ENCODE results near the gene MUC12. TPM values are rescaled to one million over a fixed set of nuclear protein-coding genes. Genes with fewer than 3 reads are reported as not detected.

Gene MUC12
- total RNA-seq, 1 donor from 2014 or later: 1.7 TPM

DNA sequence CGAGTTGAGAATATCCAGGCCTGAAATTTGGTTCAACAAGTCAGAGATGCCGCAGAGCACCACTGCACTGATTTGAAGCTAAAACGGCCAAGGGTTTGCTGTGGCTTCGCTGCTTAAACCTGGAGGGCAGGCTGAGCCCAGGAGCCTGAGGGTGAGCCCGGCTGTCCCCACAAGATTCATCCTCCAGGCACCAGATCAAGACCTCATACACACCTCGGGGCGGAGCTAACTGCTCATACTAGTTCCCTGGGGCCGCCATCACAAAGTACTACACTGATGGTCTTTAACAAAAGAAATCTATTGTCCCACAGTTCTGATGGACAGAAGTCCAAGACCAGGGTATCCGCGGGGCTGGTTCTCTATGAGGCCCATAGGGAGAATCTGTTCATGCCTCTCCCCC lies 99.0 kb downstream of the MUC12 start:
- H3K4me3 ChIP-seq (ENCODE audit: low read depth, low read length): no peak overlapping the region
- no peak for DNase-seq (ENCODE audit: low read depth)
- TF ChIP-seq, protein P1, sequence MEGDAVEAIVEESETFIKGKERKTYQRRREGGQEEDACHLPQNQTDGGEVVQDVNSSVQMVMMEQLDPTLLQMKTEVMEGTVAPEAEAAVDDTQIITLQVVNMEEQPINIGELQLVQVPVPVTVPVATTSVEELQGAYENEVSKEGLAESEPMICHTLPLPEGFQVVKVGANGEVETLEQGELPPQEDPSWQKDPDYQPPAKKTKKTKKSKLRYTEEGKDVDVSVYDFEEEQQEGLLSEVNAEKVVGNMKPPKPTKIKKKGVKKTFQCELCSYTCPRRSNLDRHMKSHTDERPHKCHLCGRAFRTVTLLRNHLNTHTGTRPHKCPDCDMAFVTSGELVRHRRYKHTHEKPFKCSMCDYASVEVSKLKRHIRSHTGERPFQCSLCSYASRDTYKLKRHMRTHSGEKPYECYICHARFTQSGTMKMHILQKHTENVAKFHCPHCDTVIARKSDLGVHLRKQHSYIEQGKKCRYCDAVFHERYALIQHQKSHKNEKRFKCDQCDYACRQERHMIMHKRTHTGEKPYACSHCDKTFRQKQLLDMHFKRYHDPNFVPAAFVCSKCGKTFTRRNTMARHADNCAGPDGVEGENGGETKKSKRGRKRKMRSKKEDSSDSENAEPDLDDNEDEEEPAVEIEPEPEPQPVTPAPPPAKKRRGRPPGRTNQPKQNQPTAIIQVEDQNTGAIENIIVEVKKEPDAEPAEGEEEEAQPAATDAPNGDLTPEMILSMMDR (conservative IDR thresholded peaks at IDR 0.05; ENCODE audit: low read depth, low read length): no peak

Other genes starting within 250 kb of the MUC12 start
- gene EPO, start 249.1 kb upstream of the MUC12 start, total RNA-seq: not detected in 2 replicates
- not detected in 2 replicates for gene ZAN, start 236.0 kb upstream of the MUC12 start, total RNA-seq
- gene EPHB4, start 142.0 kb upstream of the MUC12 start, total RNA-seq: 70.3 and 99.1 TPM in 2 replicates
- 11.4 and 18.4 TPM in 2 replicates for gene SLC12A9, start 116.9 kb upstream of the MUC12 start, total RNA-seq
- 112 and 117 TPM in 2 replicates for gene TRIP6, start 102.2 kb upstream of the MUC12 start, total RNA-seq
- gene SRRT, start 94.5 kb upstream of the MUC12 start, total RNA-seq: 83.3 and 154 TPM in 2 replicates
- 0.58 and 4.3 TPM in 2 replicates for gene UFSP1, start 79.8 kb upstream of the MUC12 start, total RNA-seq
- gene ACHE, start 73.7 kb upstream of the MUC12 start, total RNA-seq: 0.51 and 3.3 TPM in 2 replicates
- gene MUC3A, start 20.0 kb upstream of the MUC12 start, total RNA-seq: not detected in 2 replicates
- not detected in 2 replicates for gene MUC17, start 50.5 kb downstream of the MUC12 start, total RNA-seq
- gene TRIM56, start 115.9 kb downstream of the MUC12 start, total RNA-seq: 9.2 and 9.4 TPM in 2 replicates
- 160 and 249 TPM in 2 replicates for gene SERPINE1, start 157.5 kb downstream of the MUC12 start, total RNA-seq
- gene AP1S1, start 184.9 kb downstream of the MUC12 start, total RNA-seq: 178 and 190 TPM in 2 replicates
- 1.4 and 20.9 TPM in 2 replicates for gene VGF, start 196.0 kb downstream of the MUC12 start, total RNA-seq
- gene NAT16, start 210.7 kb downstream of the MUC12 start, total RNA-seq: 0.12 TPM in 1 of 2 replicates, not detected in the other
- not detected in 2 replicates for gene MOGAT3, start 231.5 kb downstream of the MUC12 start, total RNA-seq
- gene PLOD3, start 248.0 kb downstream of the MUC12 start, total RNA-seq: 75.0 and 78.3 TPM in 2 replicates
- gene ZNHIT1, start 248.6 kb downstream of the MUC12 start, total RNA-seq: 119 and 129 TPM in 2 replicates